Measurements from ENCODE around the gene AP2A2.

- TF ChIP-seq CTCF (IDR thresholded peaks at IDR 0.05), result no peak
- TF ChIP-seq POLR2A (IDR thresholded peaks at IDR 0.05), result no peak
- TF ChIP-seq POLR2AphosphoS5 (IDR thresholded peaks at IDR 0.05), result no peak
Observed at GRCh38 chr11:1032310-1032891, 106.7 kb downstream of the AP2A2 start.

Data from prostate gland (tissue), 2 donors.